Measurements from ENCODE around the gene PATE4. TPM values are rescaled to one million over a fixed set of nuclear protein-coding genes. Genes with fewer than 3 reads are reported as not detected.
A peak's percentile ranks its signal among the peaks of the same experiment; 100 is the strongest.

The PATE4 gene
- total and polyA plus RNA-seq, 2 donors = 0.11 TPM; not detected in 1

GRCh38 chr11:125874556-125875124 lies 41.5 kb downstream of the PATE4 start:
- Histone ChIP-seq H3K27ac (ENCODE audit: low read depth in 1 of 2, low read length in 1 of 2) (no peak overlapping the region), H3K36me3 (ENCODE audit: control insufficient read depth in 2 of 2, insufficient read depth in 2 of 2, low read length in 1 of 2) (no peaks in the 10 kb centered on the region), H3K4me3 (ENCODE audit: low read length in 2 of 2) (no peak overlapping the region), H3K27me3 (ENCODE audit: control insufficient read depth in 2 of 2, insufficient read depth in 1 of 2, low read length in 1 of 2) (peaks cover 3 to 6% of the 10 kb centered on the region in 2 donors), H3K4me1 (ENCODE audit: control insufficient read depth in 2 of 2, insufficient read depth in 2 of 2, low read length in 2 of 2) (no peaks in the 10 kb centered on the region), H3K9me3 (ENCODE audit: control insufficient read depth in 2 of 2, insufficient read depth in 1 of 2, low read length in 1 of 2) (peaks cover 0 to 5% of the 10 kb centered on the region in 2 donors)
- peak; percentile 4 to 64 (median 22) for DNase-seq (ENCODE audit: low read depth in 6 of 9, low spot score in 9 of 9)
- 19% methylated on average over 8 of the region's 8 CpGs for WGBS

DNA sequence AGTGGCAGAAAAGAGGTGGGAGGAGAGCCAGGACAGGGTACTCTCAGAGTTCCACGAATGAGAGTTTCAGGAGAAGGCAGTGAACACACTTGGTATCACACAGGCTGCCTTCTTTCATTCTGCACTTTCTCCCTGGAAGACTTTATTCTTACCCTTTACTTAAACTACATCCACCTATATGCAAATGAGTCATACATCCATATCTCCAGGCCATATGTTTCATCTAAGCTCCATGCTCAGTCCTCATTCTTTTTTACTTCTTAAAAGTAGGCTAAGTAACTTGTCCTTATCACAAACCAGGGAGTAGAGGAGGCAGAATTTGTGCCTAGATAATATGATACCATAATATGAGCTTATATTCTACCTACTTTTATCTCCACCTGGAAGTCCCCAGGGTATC lies 48.2 kb downstream of the PATE4 start:
- no peaks in the 10 kb centered on the region for H3K36me3 ChIP-seq (ENCODE audit: control insufficient read depth in 2 of 2, insufficient read depth in 2 of 2, low read length in 1 of 2)
- H3K27ac ChIP-seq (ENCODE audit: low read depth in 1 of 2, low read length in 1 of 2) = no peak overlapping the region
- H3K4me1 ChIP-seq (ENCODE audit: control insufficient read depth in 2 of 2, insufficient read depth in 2 of 2, low read length in 2 of 2) = no peaks in the 10 kb centered on the region
- 93% methylated on average over 1 of the region's 1 CpG for WGBS
- no peak overlapping the region for H3K4me3 ChIP-seq (ENCODE audit: low read length in 2 of 2)
- DNase-seq (ENCODE audit: low read depth in 6 of 9, low spot score in 9 of 9) = no peak
- H3K27me3 ChIP-seq (ENCODE audit: control insufficient read depth in 2 of 2, insufficient read depth in 1 of 2, low read length in 1 of 2) = peaks cover 3 to 6% of the 10 kb centered on the region in 2 donors
- H3K9me3 ChIP-seq (ENCODE audit: control insufficient read depth in 2 of 2, insufficient read depth in 1 of 2, low read length in 1 of 2) = no peaks in the 10 kb centered on the region

DNA sequence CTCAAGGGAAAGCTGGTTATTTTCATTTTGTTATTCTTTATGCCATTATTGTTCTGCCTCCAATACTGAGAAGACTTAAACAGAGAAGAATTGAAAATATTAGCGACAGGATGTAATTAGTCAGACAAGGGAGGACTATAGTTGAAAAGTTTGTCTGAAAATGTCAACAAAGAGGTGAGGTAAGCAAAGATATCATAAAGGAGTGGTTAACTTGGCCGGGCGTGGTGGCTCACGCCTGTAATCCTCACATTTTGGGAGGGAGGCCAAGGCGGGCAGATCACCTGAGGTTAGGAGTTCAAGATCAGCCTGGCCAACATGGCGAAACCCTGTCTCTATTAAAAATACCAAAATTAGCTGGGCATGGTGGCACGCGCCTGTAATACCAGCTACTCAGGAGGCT lies 50.3 kb downstream of the PATE4 start:
- Histone ChIP-seq H3K27ac (ENCODE audit: low read depth in 1 of 2, low read length in 1 of 2) (no peak overlapping the region), H3K36me3 (ENCODE audit: control insufficient read depth in 2 of 2, insufficient read depth in 2 of 2, low read length in 1 of 2) (no peaks in the 10 kb centered on the region), H3K4me1 (ENCODE audit: control insufficient read depth in 2 of 2, insufficient read depth in 2 of 2, low read length in 2 of 2) (peaks cover 0 to 12% of the 10 kb centered on the region in 2 donors), H3K27me3 (ENCODE audit: control insufficient read depth in 2 of 2, insufficient read depth in 1 of 2, low read length in 1 of 2) (peaks cover 3 to 15% of the 10 kb centered on the region in 2 donors), H3K4me3 (ENCODE audit: low read length in 2 of 2) (no peak overlapping the region), H3K9me3 (ENCODE audit: control insufficient read depth in 2 of 2, insufficient read depth in 1 of 2, low read length in 1 of 2) (no peaks in the 10 kb centered on the region)
- DNase-seq (ENCODE audit: low read depth in 6 of 9, low spot score in 9 of 9) = no peak
- WGBS = 90% methylated on average over 8 of the region's 8 CpGs

- peaks cover 0 to 8% of the 10 kb centered on the region in 2 donors for H3K27me3 ChIP-seq (ENCODE audit: control insufficient read depth in 2 of 2, insufficient read depth in 1 of 2, low read length in 1 of 2)
- H3K4me3 ChIP-seq (ENCODE audit: low read length in 2 of 2) = peak overlapping the region; percentile 76 to 83
- H3K36me3 ChIP-seq (ENCODE audit: control insufficient read depth in 2 of 2, insufficient read depth in 2 of 2, low read length in 1 of 2) = no peaks in the 10 kb centered on the region
- no peaks in the 10 kb centered on the region for H3K9me3 ChIP-seq (ENCODE audit: control insufficient read depth in 2 of 2, insufficient read depth in 1 of 2, low read length in 1 of 2)
- DNase-seq (ENCODE audit: low read depth in 6 of 9, low spot score in 9 of 9) = peak in 6 of 9 donors; percentile 8 to 64 (median 25)
- H3K27ac ChIP-seq (ENCODE audit: low read depth in 1 of 2, low read length in 1 of 2) = peak overlapping the region; percentile 59 to 66
- peaks cover 0 to 13% of the 10 kb centered on the region in 2 donors for H3K4me1 ChIP-seq (ENCODE audit: control insufficient read depth in 2 of 2, insufficient read depth in 2 of 2, low read length in 2 of 2)
- WGBS = 21% methylated on average over 24 of the region's 24 CpGs
Observed at GRCh38 chr11:125886997-125887372, 53.9 kb downstream of the PATE4 start.

- Histone ChIP-seq H3K27ac (ENCODE audit: low read depth in 1 of 2, low read length in 1 of 2) (peak within 1 kb of the TSS; percentile 77 to 87), H3K27me3 (ENCODE audit: control insufficient read depth in 2 of 2, insufficient read depth in 1 of 2, low read length in 1 of 2) (peaks cover 0 to 8% of the 10 kb centered on the region in 2 donors), H3K9me3 (ENCODE audit: control insufficient read depth in 2 of 2, insufficient read depth in 1 of 2, low read length in 1 of 2) (no peaks in the 10 kb centered on the region), H3K4me1 (ENCODE audit: control insufficient read depth in 2 of 2, insufficient read depth in 2 of 2, low read length in 2 of 2) (peaks cover 0 to 13% of the 10 kb centered on the region in 2 donors), H3K36me3 (ENCODE audit: control insufficient read depth in 2 of 2, insufficient read depth in 2 of 2, low read length in 1 of 2) (peaks cover 0 to 3% of the 10 kb centered on the region in 2 donors), H3K4me3 (ENCODE audit: low read length in 2 of 2) (peak within 1 kb of the TSS; percentile 76 to 83)
- WGBS = under 1% methylated on average over 91 of the region's 91 CpGs
- peak; percentile 69 to 93 (median 80) for DNase-seq (ENCODE audit: low read depth in 6 of 9, low spot score in 9 of 9)
Observed at GRCh38 chr11:125887373-125888324, 54.5 kb downstream of the PATE4 start, which contains the start of gene HYLS1. HYLS1 (plus strand) TSS chr11:125887668; CDS start chr11:125899369, 11,701 bp downstream.

Other genes with a start within 250 kb of the PATE4 start
- 47.1 TPM for gene STT3A, start 240.5 kb upstream of the PATE4 start, total RNA-seq
- 37.7 TPM for gene STT3A, start 240.5 kb upstream of the PATE4 start, polyA plus RNA-seq
- 35.5 TPM for gene CHEK1, start 208.2 kb upstream of the PATE4 start, total RNA-seq
- gene CHEK1, start 208.2 kb upstream of the PATE4 start, polyA plus RNA-seq = 3.8 TPM
- not detected for gene ACRV1, start 152.5 kb upstream of the PATE4 start, total RNA-seq
- 0.09 TPM for gene ACRV1, start 152.5 kb upstream of the PATE4 start, polyA plus RNA-seq
- 0.05 TPM for gene PATE1, start 87.0 kb upstream of the PATE4 start, total RNA-seq
- 0.52 TPM for gene PATE1, start 87.0 kb upstream of the PATE4 start, polyA plus RNA-seq
- gene PATE2, start 54.5 kb upstream of the PATE4 start, total RNA-seq = 0.09 TPM
- 0.02 TPM for gene PATE2, start 54.5 kb upstream of the PATE4 start, polyA plus RNA-seq
- not detected for gene PATE3, start 45.2 kb upstream of the PATE4 start, total RNA-seq
- gene PATE3, start 45.2 kb upstream of the PATE4 start, polyA plus RNA-seq = not detected
- 9.0 TPM for gene HYLS1, start 54.4 kb downstream of the PATE4 start, total RNA-seq
- 3.6 TPM for gene HYLS1, start 54.4 kb downstream of the PATE4 start, polyA plus RNA-seq
- 14.4 TPM for gene PUS3, start 69.9 kb downstream of the PATE4 start, total RNA-seq
- 17.2 TPM for gene PUS3, start 69.9 kb downstream of the PATE4 start, polyA plus RNA-seq
- 0.80 TPM for gene DDX25, start 71.2 kb downstream of the PATE4 start, total RNA-seq
- 1.1 TPM for gene DDX25, start 71.2 kb downstream of the PATE4 start, polyA plus RNA-seq
- 0.09 TPM for gene VSIG10L2, start 112.7 kb downstream of the PATE4 start, total RNA-seq
- gene VSIG10L2, start 112.7 kb downstream of the PATE4 start, polyA plus RNA-seq = 0.84 TPM
- gene CDON, start 229.6 kb downstream of the PATE4 start, total RNA-seq = 3.9 TPM
- 1.4 TPM for gene CDON, start 229.6 kb downstream of the PATE4 start, polyA plus RNA-seq